Activated naive CD4-positive, alpha-beta T cell treated with anti-CD3 and anti-CD28 coated beads, Interleukin-2, amount 50 U/mL, for 24 hours (primary cell): Measurements from ENCODE around the gene EMP2.

Experiments used
- H3K27ac Mint-ChIP-seq: one replicate; pipeline ENCODE4 v1.8.0; 2021; ENCODE audit warnings: mild to moderate bottlenecking, mixed read lengths
- H3K27me3 Mint-ChIP-seq: one replicate; pipeline ENCODE4 v1.8.0; 2021; ENCODE audit warnings: mixed read lengths
- H3K36me3 Mint-ChIP-seq: one replicate; pipeline ENCODE4 v1.8.0; 2021; ENCODE audit warnings: mixed read lengths
- H3K4me1 Mint-ChIP-seq: one replicate; pipeline ENCODE4 v1.8.0; 2021; ENCODE audit warnings: mixed read lengths
- H3K4me3 Mint-ChIP-seq: one replicate; pipeline ENCODE4 v1.8.0; 2021; ENCODE audit warnings: mild to moderate bottlenecking, mixed read lengths
- H3K9me3 Mint-ChIP-seq: one replicate; pipeline ENCODE4 v1.8.0; 2021; ENCODE audit warnings: mixed read lengths

EMP2 gene

DNA sequence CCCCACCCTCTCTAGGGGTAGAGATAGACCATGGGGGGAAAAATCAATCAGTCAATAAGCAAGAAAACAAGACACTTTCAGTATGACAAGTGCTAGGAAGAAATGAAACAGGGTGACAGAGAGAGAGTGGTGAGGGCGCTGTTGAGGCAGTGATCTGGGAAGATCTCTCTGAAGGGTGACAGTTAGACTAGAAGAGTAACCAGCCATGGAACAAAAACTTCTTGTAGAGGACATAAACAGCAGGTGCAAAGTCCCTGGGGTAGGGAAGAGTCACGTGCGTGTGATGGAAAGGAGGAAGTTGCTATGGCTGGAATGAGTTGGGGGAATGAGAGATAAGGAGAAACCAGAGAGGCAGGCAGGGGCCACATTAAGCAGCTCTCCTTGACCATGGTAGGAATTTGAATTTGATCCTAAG lies 16.8 kb upstream of the EMP2 start:
- Mint-ChIP-seq H3K27ac (no peak overlapping the region), H3K4me1 (no peaks in the 10 kb centered on the region), H3K36me3 (no peaks in the 10 kb centered on the region), H3K9me3 (no peaks in the 10 kb centered on the region), H3K27me3 (peaks cover 4% of the 10 kb centered on the region), H3K4me3 (no peak overlapping the region)

DNA sequence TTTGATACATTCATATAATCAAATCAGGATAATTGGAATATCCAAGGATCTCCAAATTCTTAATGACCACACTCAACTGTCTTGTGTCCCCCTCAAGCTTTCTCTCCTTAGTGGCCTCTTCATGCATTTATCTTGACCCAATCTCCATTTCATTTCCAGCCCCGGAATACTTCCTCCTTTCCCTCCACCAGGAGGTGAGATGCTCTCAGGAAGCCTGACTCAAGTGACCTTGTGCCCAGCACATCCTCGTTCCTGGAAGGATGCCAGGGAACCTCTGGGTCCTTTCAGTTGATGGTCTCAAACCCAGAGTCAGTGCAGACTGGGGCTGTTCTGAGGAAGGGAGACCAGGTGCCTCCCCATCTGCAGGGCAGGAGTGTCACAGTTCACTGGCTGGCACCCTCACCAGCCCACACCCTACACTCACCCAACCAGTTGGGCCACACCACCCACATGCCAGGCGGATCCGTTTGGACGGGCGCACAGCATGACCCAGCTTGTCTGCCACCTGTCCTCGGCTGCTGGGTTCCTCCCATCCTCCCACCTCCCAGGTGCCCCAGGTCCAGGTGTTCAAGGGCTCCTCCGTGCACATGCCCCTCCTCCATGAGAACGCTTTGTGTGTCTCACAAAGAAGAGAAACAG lies 14.0 kb upstream of the EMP2 start:
- no peaks in the 10 kb centered on the region for H3K4me1 Mint-ChIP-seq
- no peaks in the 10 kb centered on the region for H3K36me3 Mint-ChIP-seq
- peaks cover 4% of the 10 kb centered on the region for H3K27me3 Mint-ChIP-seq
- peak overlapping the region; percentile 74 for H3K27ac Mint-ChIP-seq
- no peak overlapping the region for H3K4me3 Mint-ChIP-seq
- H3K9me3 Mint-ChIP-seq, result no peaks in the 10 kb centered on the region

DNA sequence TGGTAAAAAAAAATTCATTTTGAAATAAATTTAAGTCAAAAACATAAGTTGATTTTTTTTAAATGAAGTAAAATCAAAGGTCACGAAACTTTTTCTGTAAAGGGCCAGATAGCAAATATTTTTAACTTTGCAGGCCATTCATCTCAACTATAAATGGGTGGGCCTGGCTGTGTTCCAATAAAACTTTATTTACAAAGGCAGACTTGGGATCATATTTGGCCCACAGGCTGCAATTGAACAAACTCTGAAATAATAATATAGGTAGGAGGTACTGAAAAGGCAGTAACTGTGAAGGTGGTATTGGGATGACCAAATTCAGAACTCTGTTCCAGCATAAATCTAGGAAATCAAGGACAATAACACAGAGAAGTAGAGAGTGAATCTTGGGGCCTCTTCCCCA lies 12.2 kb upstream of the EMP2 start:
- Mint-ChIP-seq H3K9me3 (no peaks in the 10 kb centered on the region), H3K27ac (no peak overlapping the region), H3K4me3 (no peak overlapping the region), H3K27me3 (peaks cover 5% of the 10 kb centered on the region), H3K4me1 (no peaks in the 10 kb centered on the region), H3K36me3 (no peaks in the 10 kb centered on the region)

DNA sequence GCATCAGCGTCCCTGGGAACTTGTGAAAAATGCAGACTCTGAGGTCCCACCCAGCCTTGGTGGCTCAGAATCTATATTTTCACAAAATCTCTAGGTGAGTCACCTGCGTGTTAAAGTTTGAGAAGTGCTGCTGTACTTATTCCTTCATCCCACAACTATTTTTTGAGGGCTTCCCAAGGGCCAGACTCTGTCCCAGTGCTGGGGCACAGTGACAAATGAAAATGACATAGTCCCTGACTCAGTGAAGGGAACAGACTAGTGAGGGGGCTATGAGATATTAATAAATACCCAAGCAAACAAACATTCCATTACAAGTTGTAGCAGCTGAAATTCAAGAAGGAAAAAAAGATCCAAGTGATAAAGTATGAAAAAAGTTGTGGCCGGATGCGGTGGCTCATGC lies 9.9 kb upstream of the EMP2 start:
- H3K9me3 Mint-ChIP-seq, result no peaks in the 10 kb centered on the region
- H3K36me3 Mint-ChIP-seq, result no peaks in the 10 kb centered on the region
- no peak overlapping the region for H3K27ac Mint-ChIP-seq
- peaks cover 6% of the 10 kb centered on the region for H3K27me3 Mint-ChIP-seq
- no peak overlapping the region for H3K4me3 Mint-ChIP-seq
- no peaks in the 10 kb centered on the region for H3K4me1 Mint-ChIP-seq

DNA sequence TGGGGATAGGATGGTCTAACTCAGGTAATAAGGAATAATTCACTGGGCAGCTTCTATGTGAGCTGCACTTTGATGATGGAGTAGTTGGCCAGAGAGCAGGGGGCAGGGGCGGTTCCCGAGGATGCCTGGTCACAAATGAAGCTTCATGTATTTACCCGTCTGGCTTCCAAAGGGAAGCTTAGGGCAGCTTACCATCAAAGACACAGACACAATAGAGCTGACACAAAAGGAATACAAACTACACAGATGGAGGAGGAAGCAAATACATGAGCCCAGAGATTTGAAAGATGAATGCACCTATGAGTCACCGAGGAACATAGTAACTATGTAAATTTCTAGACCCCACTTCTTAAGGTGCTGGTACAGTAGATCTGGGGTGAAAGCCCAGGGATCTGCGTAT lies 8.7 kb upstream of the EMP2 start:
- no peak overlapping the region for H3K4me3 Mint-ChIP-seq
- H3K36me3 Mint-ChIP-seq, result no peaks in the 10 kb centered on the region
- no peaks in the 10 kb centered on the region for H3K4me1 Mint-ChIP-seq
- H3K27me3 Mint-ChIP-seq, result peaks cover 6% of the 10 kb centered on the region
- no peak overlapping the region for H3K27ac Mint-ChIP-seq
- H3K9me3 Mint-ChIP-seq, result no peaks in the 10 kb centered on the region

DNA sequence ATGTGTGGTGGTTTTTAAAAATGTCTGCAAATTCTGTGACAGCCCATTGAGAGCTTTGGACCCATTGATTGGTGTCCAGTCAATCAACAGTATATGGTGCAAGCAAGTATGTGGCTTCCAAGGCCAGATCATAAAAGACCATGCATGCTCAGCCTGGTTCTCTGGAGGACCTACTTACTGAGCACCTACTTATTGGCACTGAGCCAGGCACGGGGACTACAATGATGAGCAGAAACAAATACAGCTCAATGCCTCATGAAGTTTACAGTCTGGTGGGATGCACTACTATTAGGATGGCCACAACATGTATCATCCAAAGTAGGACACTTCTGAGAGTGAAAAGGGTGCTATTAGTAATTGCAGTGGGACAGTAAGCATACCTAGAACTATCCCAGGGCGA lies 7.2 kb upstream of the EMP2 start:
- Mint-ChIP-seq H3K36me3 (no peaks in the 10 kb centered on the region), H3K4me1 (no peaks in the 10 kb centered on the region), H3K27me3 (peaks cover 9% of the 10 kb centered on the region), H3K9me3 (no peaks in the 10 kb centered on the region), H3K27ac (no peak overlapping the region), H3K4me3 (no peak overlapping the region)

DNA sequence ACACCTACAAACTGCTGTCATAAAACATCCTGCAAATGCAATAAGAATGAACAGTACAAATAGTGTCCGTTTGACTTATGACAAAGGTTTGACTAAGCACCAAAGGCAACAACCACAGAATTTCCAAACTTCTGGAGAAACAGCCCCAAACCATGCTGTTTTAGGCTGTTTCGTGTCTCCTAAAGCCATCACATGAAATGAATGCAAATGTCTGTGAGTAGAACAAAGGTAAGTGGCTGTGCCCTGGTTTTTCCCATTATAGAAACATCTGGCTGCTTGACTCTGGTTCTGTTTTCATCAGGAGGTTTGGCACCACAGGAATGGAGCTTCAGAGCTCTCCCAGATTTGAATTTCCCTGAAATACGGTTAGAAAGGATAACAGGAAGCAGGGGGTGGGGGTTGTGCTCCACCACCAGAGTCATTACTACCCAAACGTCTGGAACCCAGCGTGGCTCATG lies 4.6 kb upstream of the EMP2 start:
- Mint-ChIP-seq H3K9me3 (no peaks in the 10 kb centered on the region), H3K27me3 (peaks cover 18% of the 10 kb centered on the region), H3K36me3 (no peaks in the 10 kb centered on the region), H3K4me1 (no peaks in the 10 kb centered on the region), H3K4me3 (no peak overlapping the region), H3K27ac (no peak overlapping the region)

DNA sequence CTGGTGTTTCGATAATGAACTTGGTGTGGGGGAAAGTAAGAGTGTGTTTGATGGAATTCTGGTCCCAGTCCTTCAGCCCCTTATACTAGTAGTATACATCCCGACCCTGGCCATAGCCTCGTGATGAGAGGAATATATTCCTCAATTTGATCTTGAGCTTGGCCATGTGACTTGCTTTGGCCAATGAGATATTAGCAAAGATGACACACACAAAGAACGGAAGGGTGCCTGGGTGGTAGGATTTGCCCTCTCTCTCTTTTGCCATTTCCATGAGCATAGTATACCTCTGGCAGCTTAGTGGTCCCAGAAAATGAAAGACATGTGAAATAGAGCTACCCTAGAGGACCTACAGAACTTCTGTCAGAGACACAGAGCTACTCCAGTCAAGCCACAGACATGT lies 2.9 kb upstream of the EMP2 start:
- Mint-ChIP-seq H3K27ac (no peak overlapping the region), H3K36me3 (no peaks in the 10 kb centered on the region), H3K9me3 (no peaks in the 10 kb centered on the region), H3K4me3 (no peak overlapping the region), H3K27me3 (peaks cover 18% of the 10 kb centered on the region), H3K4me1 (no peaks in the 10 kb centered on the region)

DNA sequence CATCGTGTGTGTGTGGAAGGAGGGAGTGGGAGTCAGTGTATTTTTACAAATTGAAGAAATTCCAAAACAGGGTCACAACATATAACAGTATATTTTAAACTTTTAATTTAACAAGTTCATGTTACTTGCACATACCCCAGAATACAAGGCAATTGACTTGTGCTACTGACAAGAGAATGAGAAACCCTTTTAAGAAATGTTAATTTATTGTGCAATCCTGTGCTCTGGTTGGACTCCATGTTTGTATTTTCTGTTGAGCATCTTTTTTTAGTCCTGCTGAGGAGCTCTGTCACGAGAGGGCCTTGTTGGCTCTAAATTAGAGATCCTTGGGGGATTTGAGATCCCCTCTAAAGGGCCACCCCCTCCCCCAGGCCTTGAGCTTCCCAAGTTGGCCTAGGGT lies 1.1 kb upstream of the EMP2 start:
- Mint-ChIP-seq H3K9me3 (no peaks in the 10 kb centered on the region), H3K4me1 (no peaks in the 10 kb centered on the region), H3K27me3 (peaks cover 20% of the 10 kb centered on the region), H3K36me3 (no peaks in the 10 kb centered on the region), H3K27ac (no peak overlapping the region), H3K4me3 (no peak overlapping the region)

DNA sequence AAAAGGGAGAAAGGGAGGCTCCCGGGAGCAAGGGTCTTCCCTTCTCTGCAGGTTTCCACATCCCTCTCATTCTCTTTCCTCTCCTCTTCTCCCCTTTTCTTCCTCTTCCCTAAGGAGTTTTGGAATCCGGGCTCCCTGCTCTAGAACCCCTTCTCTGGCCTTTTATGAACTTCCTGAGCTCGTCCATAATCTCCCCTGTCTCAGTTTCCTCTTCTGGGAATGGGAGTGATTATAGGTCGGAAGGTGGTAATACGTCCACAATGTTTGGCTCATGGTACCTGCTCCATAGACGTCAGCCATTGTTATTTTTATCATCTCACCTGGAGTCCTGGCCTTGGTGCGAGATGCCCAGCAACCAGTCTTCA lies 467 bp upstream of the EMP2 start:
- no peak overlapping the region for H3K4me3 Mint-ChIP-seq
- no peak overlapping the region for H3K27ac Mint-ChIP-seq
- no peaks in the 10 kb centered on the region for H3K9me3 Mint-ChIP-seq
- H3K36me3 Mint-ChIP-seq, result no peaks in the 10 kb centered on the region
- H3K4me1 Mint-ChIP-seq, result no peaks in the 10 kb centered on the region
- H3K27me3 Mint-ChIP-seq, result peaks cover 17% of the 10 kb centered on the region

DNA sequence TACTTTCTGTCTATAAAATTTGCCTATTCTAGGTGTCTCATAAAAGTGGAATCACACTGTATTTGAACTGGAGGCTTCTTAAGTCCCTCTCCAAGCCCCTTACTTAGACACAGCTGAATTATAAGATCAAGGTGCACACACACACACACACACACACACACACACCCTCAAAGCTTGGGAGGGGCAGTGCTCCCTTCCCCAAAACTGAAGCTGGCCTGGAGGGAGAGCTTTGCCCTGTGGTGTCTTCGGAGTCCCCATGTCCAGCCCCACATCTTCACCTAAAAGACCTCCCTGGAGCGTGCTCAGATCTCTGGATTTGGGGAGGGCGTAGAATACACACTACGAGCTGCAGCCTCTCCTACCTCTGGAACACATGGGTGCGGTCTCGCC lies 828 bp downstream of the EMP2 start:
- Mint-ChIP-seq H3K27me3 (peaks cover 17% of the 10 kb centered on the region), H3K9me3 (no peaks in the 10 kb centered on the region), H3K27ac (no peak overlapping the region), H3K4me3 (no peak overlapping the region), H3K4me1 (no peaks in the 10 kb centered on the region), H3K36me3 (no peaks in the 10 kb centered on the region)

DNA sequence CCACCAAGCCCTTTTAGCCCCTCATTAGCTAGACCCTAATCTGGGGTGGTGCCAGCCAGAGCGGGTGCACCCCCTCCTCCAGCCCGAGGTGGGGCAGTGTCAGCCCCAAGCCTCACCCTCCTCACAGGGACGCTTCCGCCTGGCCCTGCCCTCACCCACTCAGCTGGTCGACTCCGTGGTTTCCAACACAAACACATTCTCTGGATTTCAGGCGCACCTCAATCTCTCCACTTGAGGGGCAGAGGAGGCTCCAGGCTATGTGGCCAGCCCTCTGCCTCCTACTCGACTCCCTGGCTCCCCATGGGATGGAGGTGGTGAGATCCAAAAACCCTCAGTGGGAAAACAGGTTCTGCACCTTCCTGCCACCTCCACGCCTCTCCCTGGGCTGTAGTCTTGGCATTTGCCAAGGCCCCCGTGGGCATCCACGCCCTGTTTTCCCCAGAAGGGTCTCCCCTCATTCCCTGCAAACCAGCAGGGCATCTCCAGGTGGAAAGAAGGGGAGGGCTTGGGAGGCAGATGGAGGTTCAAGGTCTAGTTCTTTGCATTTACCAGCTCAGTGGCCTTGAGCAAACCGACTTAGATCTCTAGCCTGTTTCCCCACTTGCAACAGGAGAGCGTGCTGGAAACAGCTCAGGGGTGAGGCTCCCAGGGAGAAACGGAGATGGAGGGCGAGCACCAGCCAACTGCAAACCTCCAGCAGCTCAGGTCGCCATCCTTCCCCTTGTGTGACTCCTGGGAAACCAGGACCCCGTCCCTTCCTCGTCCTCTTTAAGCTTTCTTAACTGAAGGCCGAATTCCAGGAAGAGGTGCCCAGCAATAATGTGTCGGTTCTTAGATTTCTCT lies 1.7 kb downstream of the EMP2 start:
- no peaks in the 10 kb centered on the region for H3K9me3 Mint-ChIP-seq

DNA sequence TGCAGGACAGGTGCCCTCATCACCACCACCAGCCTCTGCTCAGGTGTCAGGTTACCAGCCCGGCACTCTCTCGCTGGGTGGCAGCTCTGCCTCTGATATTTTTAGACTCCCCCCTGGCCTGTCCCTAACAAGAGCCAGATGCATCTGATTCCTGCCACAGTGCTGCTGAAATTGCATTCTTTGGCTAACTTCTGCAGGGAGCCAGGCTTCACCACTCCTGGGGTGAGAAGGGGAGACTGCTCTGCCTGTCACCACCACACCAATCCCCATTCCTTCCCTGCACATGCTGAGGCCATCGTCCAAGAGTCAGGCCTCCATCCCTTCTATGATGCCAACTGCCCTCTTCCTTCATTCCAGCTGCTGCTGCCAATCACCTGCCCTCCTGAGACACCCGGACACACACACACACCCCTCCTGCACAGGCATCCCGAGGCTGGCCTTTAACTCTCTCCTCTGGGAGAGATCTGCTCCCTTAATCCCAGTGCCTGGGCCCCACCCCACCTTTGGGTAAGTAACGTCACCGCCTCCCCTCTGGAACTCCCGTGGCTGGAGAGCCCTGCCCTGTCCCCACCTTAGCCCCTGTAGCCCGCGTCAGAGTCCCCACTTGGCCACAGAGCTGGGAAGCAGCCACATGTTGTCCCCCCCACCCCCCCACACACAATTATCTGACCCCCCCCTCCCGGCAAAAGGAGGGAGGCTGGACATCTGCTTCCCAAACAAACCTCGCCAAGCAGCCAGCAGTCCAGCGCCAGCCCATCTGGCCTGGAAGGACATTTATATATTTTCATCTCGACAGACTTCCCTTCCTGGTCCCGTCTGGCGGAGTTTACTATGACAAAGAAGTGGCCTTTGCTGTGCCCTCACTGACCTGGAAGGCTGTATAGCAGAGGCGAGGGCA lies 2.8 kb downstream of the EMP2 start:
- H3K36me3 Mint-ChIP-seq, result no peaks in the 10 kb centered on the region

More for the DNA sequence above, 1.7 kb downstream of the EMP2 start:
- H3K27ac Mint-ChIP-seq, result no peak overlapping the region
- no peaks in the 10 kb centered on the region for H3K36me3 Mint-ChIP-seq
- H3K4me3 Mint-ChIP-seq, result no peak overlapping the region
- no peaks in the 10 kb centered on the region for H3K4me1 Mint-ChIP-seq
- H3K27me3 Mint-ChIP-seq, result peaks cover 16% of the 10 kb centered on the region

DNA sequence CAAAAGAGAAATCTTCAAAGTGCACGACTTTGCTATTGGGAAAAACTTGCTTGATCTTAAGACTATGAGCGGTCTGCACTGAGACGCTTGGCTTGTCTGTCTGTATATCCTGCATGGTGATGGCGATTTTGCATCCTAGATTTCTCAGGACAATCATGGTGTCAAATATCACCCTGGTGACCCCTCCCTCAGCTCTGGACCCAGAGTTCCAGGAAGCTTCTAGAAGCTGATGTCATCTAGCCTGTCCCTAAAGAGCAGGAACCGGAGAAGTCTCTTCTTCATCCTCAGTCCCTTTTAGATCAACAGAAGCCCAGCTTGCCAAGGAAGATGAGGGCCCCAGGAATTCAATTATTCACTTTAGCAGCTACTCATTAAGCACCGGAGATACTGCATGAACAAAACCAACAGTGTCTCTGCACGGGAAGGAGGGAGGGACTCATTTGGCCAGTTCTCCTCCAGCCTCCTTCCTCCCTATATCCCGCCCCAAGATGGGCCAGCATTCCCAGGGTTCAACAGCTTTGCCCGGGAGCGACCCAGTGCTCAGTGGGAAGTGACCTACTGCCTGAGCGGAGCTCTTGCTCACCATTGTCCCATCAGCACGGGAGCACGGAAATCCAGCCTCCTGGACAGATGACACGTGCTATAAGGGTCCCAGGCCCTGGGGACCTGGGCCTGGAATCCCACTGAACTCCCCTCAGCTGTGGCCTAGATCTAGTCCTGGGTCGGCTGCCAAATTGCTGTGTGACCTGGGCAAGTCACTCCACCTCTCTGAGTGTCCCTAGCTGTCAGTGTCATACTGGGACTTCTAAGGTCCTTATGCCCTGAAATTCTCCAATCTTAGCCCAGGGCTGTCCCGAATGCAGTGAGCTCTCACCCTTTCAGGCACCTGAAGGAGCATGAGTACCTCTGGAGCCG lies 3.8 kb downstream of the EMP2 start:
- Mint-ChIP-seq H3K4me3 (no peak overlapping the region), H3K9me3 (no peaks in the 10 kb centered on the region), H3K36me3 (no peaks in the 10 kb centered on the region), H3K27me3 (peaks cover 13% of the 10 kb centered on the region), H3K4me1 (no peaks in the 10 kb centered on the region), H3K27ac (no peak overlapping the region)

More for the DNA sequence above, 2.8 kb downstream of the EMP2 start:
- no peaks in the 10 kb centered on the region for H3K4me1 Mint-ChIP-seq
- no peak overlapping the region for H3K4me3 Mint-ChIP-seq
- H3K27me3 Mint-ChIP-seq, result peaks cover 15% of the 10 kb centered on the region
- H3K27ac Mint-ChIP-seq, result no peak overlapping the region
- no peaks in the 10 kb centered on the region for H3K9me3 Mint-ChIP-seq
